GM12864 (cell line): ENCODE measurements around the gene FLNB.

Experiments
- DNase-seq: peaks from one replicate; pipeline ENCODE4 v3.0.0-alpha.2; 2011; ENCODE audit warnings: low read depth
- H3K4me3 ChIP-seq: 2 replicates; pipeline ENCODE4 v1.5.1; 2011; ENCODE audit warnings: mild to moderate bottlenecking, low read depth, low read length, control low read depth
- CTCF ChIP-seq: IDR thresholded peaks from 2 replicates; pipeline ENCODE4 v1.5.1; 2011; ENCODE audit warnings: low read depth, mild to moderate bottlenecking, moderate library complexity, low read length, control low read depth, inconsistent platforms; ENCODE audit errors: missing control alignments

FLNB gene

DNA sequence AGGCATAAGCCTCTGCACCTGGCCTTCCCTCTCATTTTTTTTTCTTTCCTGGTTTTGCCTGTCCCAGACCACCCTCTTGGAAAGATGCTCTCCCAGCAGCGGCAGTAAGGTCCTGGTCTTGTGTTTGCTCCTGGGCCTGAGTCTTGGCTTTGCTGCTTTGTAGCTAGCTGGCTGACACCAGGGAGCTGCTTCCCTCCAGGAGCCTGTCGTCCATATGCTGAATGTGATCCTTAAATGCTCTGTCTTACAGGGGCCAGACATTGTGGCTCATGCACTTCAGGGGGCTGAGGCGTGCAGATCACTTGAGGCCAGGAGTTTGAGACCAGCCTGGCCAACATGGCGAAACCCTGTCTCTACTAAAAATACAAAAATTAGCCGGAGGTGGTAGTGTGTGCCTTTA lies 17.2 kb downstream of the FLNB start:
- no peak for DNase-seq
- no peak overlapping the region for H3K4me3 ChIP-seq
- no peak for TF ChIP-seq CTCF

GRCh38 chr3:58025837-58026569 lies 17.8 kb downstream of the FLNB start:
- no peak overlapping the region for H3K4me3 ChIP-seq
- no peak for TF ChIP-seq CTCF
- no peak for DNase-seq

- no peak for DNase-seq
- TF ChIP-seq CTCF: no peak
- H3K4me3 ChIP-seq: no peak overlapping the region
Observed at GRCh38 chr3:58026598-58026997, 18.4 kb downstream of the FLNB start.

- no peak for TF ChIP-seq CTCF
- H3K4me3 ChIP-seq: no peak overlapping the region
- DNase-seq: no peak
Observed at GRCh38 chr3:58027704-58028317, 19.6 kb downstream of the FLNB start.

DNA sequence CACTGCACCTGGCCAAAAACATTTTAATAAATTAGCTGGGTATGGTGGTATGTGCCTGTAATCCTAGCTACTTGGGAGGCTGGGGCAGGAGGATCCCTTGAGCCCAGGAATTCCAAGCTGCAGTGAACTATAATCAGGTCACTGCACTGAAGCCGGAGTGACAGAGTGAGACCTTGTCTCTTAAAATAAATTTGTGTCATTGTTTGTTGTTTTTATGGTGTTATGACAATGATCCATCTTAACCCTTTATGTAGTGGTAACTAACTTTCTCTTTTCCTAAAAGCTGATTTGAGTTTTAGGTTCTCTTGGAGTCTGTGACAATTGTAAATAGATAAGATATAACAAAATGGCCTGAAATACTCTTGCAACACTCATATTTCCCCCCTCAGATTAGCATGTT lies 20.7 kb downstream of the FLNB start:
- H3K4me3 ChIP-seq: no peak overlapping the region
- TF ChIP-seq CTCF: no peak
- DNase-seq: no peak

DNA sequence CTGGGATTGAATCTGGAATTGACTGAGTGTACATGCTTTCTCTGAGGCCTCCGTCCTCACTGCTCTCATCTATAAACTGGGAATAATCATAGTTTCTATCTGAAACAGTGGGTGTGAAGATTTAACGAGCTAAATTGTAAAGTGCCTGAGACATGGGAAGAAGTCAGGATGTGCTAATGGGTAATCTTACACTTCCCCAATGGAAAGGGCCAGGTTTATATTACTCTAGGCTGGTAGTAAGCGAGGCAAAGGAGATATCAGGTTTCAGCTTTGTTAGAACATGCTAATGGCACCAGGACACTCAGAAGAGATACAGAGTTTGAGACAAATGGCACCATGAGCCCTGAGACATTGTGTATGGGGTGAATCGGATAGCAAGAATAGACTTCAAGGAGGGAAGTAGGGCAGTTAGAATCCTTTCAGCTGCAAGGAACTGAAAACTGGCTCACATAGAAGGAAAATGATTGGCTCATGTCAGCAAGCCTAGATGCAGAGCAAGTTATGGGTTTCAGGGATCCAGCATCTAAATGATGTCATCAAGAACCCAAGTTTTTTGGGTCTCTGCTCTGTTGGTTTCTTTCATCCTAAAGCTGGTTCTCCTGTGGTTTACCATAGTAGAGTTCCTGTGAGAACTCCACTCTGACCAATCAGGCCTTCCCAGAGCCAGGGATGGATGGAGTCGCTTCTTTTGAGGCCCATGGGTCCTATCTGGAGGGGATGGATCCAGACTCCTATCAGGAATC lies 21.8 kb downstream of the FLNB start:
- DNase-seq: no peak
- H3K4me3 ChIP-seq: no peak overlapping the region
- no peak for TF ChIP-seq CTCF
